ENCODE data around the gene ANK3.
A peak's percentile ranks its signal among the peaks of the same experiment; 100 is the strongest.

Gene ANK3

DNA sequence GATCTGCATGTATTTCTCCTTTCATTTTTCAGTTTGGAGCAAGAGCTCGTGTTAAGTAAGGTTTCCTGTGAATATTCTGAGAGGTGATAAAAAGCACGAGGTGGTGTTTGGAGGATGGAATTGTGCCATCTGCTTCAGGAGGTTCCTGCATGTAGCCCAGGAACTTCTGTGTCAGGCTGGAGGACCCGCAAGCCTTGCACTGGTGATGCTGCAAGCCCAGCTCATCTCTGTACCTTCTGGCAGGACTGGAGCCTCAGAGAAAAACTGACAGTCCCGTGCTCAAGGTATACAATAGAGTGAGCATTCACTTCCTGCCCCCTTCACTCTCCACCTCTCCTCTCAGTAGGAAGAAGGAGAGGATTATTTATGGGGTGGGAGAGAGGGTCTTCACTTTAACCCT is 242.7 kb downstream of the ANK3 start:
- no peak overlapping the region for H3K4me3 ChIP-seq (replicated peaks in 1 of 2; ENCODE audit: low read depth in 2 of 2, low read length in 2 of 2)
- DNase-seq (ENCODE audit: low read depth in 2 of 2): no peak
- TF ChIP-seq, protein P1, sequence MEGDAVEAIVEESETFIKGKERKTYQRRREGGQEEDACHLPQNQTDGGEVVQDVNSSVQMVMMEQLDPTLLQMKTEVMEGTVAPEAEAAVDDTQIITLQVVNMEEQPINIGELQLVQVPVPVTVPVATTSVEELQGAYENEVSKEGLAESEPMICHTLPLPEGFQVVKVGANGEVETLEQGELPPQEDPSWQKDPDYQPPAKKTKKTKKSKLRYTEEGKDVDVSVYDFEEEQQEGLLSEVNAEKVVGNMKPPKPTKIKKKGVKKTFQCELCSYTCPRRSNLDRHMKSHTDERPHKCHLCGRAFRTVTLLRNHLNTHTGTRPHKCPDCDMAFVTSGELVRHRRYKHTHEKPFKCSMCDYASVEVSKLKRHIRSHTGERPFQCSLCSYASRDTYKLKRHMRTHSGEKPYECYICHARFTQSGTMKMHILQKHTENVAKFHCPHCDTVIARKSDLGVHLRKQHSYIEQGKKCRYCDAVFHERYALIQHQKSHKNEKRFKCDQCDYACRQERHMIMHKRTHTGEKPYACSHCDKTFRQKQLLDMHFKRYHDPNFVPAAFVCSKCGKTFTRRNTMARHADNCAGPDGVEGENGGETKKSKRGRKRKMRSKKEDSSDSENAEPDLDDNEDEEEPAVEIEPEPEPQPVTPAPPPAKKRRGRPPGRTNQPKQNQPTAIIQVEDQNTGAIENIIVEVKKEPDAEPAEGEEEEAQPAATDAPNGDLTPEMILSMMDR (IDR thresholded peaks at IDR 0.05; ENCODE audit: low read depth, low read length): no peak

DNA sequence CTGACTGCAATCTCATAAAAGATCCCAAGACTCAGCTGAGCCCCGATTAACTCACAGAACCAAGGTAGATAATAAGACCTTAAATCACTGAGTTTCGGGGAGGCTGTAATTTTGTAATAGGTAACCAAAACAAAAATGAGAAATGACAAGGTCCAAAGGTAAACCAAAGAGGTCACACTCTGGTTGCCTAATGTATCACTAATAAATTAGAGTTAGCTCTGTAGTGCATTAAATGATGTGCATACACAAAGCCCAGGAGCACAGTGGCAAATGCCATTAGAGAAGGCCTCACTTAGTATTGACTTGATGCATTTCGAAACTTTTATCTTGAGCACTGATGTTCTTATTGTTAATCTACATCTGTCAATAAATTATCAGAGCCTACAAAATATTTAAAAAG is 245.6 kb downstream of the ANK3 start:
- DNase-seq (ENCODE audit: low read depth in 2 of 2): no peak
- TF ChIP-seq, protein P1 (IDR thresholded peaks at IDR 0.05; ENCODE audit: low read depth, low read length): no peak
- H3K4me3 ChIP-seq (replicated peaks in 1 of 2; ENCODE audit: low read depth in 2 of 2, low read length in 2 of 2): no peak overlapping the region

DNA sequence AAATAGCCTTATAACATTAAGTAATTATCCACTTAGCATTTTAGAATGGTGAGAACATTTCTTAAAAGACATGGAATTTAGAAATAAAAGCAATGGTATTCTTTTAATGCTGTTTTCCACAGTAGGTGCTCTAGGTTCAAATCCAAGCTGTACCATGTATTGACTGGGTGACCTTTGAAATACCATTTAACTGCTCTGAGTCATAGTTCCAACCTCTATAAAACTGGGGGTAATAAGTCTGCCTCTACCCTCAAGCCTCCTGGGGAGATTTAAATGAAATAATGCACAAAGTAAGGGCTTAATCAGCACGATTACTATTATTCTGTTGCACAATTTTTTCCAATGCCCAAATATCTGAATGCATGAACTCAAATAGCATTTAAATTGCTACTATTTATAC is 246.9 kb downstream of the ANK3 start:
- DNase-seq (ENCODE audit: low read depth in 2 of 2): no peak
- TF ChIP-seq, protein P1 (IDR thresholded peaks at IDR 0.05; ENCODE audit: low read depth, low read length): no peak
- no peak overlapping the region for H3K4me3 ChIP-seq (replicated peaks in 1 of 2; ENCODE audit: low read depth in 2 of 2, low read length in 2 of 2)

DNA sequence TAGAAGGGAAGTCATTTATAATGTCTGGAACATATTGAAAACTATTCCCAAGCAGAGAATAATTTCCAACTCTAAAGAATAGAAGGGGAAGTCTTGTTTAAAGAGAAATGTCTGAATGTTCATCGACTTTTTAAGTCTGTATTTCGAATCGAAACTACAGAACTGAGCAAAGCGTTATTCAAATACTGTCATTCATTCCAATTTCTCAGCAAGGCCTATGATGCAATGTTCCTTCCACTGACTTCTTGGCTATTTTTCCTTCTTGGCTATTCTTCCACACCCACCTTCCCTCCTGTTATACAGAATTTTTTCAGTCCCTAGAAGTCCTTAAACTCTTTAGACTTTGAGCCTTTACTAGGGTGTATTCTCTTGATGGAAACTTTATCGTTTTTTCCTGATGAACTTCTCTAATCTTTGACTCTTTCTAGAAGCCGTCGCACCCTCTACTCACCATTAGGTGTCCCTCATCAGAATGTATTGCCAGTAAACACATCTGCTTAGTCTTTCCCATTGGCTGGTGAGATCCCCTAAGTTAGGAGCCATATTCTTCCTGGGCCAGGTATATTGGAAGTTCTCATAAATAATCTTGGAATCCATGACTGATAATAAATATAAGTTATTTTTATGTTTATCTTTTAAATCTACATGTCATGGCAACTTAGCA is 247.6 kb downstream of the ANK3 start:
- H3K4me3 ChIP-seq (replicated peaks in 1 of 2; ENCODE audit: low read depth in 2 of 2, low read length in 2 of 2): no peak overlapping the region
- TF ChIP-seq, protein P1 (IDR thresholded peaks at IDR 0.05; ENCODE audit: low read depth, low read length): no peak
- no peak for DNase-seq (ENCODE audit: low read depth in 2 of 2)

DNA sequence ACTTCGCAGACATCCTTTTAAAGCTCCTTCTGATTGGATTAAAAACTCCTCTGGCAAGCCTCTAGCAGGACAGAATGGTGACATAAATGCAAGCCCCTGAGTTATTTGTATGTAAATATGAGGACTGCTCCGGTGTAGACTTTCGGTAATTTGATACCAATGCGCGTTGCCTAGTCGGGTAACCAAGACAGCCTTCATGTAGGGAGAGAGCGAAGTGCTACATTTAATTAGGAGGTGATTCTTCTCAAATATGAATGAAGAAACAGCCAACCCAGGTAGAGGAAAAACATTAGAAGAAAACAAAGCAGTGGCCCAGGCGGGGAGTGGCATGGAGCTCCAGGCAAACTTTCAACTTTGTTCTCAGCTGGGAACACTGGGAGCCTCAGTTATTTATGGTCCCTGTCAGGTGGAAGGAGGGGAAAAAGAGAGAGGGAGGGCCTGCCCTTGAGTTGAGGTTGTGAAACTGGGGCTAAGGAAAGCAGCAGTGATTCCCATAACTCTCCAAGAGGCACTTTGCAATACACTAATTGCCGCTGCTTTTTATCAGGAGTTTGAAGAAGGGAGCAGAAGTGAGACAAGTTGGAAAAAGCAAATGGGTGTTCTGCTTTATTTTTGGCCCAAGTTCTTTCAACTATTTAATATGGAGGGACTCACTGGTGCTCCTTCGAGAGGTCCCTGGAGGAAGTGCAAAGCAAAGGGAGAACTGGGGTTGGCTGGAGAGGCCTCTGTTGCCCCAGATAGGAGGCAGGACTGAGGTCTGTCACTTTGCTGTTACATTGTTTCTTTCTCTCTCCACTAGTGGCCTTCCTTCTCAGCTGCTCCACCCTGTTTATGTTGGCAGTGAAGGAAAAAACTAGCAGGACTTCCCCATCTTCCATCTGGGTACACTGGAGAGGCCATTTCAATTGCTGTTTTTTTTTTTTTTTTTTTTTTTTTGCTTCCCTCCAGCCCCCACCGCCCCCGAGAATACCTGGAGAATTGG is 248.7 kb downstream of the ANK3 start:
- peak; percentile 33 to 61 for DNase-seq (ENCODE audit: low read depth in 2 of 2)
- TF ChIP-seq, protein P1 (IDR thresholded peaks at IDR 0.05; ENCODE audit: low read depth, low read length): no peak
- H3K4me3 ChIP-seq (replicated peaks in 1 of 2; ENCODE audit: low read depth in 2 of 2, low read length in 2 of 2): no peak overlapping the region

DNA sequence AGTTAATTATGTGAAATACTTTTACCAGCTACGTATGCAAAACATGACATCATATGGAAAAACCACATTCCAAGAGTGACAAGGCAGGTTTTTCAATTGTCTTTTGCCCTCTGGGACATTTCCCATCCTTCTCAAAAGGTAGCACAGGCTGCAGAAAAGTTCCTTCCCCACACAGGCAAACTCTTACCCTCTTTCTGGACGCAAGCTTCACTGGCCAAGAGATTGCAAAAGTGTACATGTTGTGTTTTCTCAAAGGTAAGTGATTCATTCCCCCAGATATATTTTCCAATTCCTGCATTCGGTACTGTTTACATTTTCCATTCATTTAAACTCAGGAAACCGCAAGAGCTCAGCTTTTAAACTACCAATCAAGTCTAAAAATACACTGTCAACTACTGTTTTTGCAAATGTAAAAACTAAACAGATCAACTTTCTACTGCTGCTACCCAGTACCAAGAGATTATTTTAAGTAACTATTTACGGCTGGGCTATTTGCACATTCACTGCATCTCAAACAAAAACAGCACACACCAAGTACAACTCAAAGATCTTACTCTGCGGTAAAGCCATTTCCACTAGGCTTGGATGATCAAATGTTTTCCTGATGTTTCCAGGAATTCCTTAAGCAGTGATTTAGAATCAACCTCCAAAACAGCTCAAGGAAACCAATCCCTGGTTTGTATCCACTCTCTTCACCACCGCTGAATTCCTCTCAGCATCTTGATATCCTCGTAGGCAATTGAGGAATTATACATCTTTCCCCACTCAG is 249.7 kb downstream of the ANK3 start:
- DNase-seq (ENCODE audit: low read depth in 2 of 2): peak; percentile 47 to 81
- H3K4me3 ChIP-seq (replicated peaks in 1 of 2; ENCODE audit: low read depth in 2 of 2, low read length in 2 of 2): peak overlapping the region in 1 of 2 donors; percentile 14
- TF ChIP-seq, protein P1 (IDR thresholded peaks at IDR 0.05; ENCODE audit: low read depth, low read length): no peak
